ENCODE data around the gene COPZ2. TPM values are rescaled to one million over a fixed set of nuclear protein-coding genes. Genes with fewer than 3 reads are reported as not detected.
"Not testable (repeated sequence)": the region's sequence is repeated elsewhere in the genome, so short reads cannot be mapped to it uniquely, and the experiment has no call there.

The COPZ2 gene, protein sequence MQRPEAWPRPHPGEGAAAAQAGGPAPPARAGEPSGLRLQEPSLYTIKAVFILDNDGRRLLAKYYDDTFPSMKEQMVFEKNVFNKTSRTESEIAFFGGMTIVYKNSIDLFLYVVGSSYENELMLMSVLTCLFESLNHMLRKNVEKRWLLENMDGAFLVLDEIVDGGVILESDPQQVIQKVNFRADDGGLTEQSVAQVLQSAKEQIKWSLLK
- polyA plus RNA-seq (ENCODE audit: insufficient read length) = 42.6 TPM

GRCh38 chr17:48037036-48037837 is at the start of gene COPZ2:
TSS of gene COPZ2 (minus strand) at chr17:48037797. CDS start at chr17:48037777, 20 bp downstream.
- DNase-seq (ENCODE audit: low read depth) = no peak

DNA sequence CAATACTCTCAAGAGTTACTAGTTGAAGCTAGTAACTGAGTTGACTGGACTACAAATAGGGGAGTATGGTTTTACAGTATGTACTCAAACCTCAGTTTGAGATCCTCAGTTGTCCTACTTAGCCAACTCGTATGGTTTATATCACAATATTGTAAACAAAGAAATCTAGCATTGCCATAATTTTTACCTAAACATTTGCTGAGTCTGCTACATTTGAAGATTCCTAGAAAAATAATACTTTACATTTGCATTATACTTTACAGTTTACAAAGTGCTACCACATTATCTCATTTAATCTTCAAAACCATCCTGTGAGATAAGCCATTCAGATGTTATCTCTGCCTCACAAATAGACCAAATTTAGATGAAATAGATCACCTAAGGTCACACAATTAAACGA is 47.3 kb upstream of the COPZ2 start:
- DNase-seq (ENCODE audit: low read depth) = no peak

DNA sequence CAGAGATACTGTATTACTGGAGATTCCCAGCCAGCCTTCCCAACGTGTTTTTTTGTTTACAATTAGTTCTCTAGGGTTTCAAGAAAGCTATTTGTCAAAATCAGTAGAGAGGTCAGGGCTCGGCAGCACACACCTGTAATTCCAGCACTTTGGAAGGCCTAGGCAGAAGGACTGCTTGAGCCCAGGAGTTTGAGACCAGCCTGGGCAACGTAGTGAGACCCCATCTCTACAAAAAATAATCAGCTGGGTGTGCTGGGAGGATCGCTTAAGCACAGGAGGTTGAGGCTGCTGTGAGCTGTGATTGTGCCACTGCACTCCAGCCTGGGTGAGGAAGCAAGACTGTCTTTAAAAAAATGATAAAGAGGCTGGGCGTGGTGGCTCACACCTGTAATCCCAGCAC is 44.3 kb upstream of the COPZ2 start:
- DNase-seq (ENCODE audit: low read depth) = no peak

- DNase-seq (ENCODE audit: low read depth) = not testable (repeated sequence)
These were observed 39.6 kb upstream of the COPZ2 start for GRCh38 chr17:48077152-48077551.

GRCh38 chr17:48074322-48075081 is 36.9 kb upstream of the COPZ2 start:
- DNase-seq (ENCODE audit: low read depth) = no peak

DNA sequence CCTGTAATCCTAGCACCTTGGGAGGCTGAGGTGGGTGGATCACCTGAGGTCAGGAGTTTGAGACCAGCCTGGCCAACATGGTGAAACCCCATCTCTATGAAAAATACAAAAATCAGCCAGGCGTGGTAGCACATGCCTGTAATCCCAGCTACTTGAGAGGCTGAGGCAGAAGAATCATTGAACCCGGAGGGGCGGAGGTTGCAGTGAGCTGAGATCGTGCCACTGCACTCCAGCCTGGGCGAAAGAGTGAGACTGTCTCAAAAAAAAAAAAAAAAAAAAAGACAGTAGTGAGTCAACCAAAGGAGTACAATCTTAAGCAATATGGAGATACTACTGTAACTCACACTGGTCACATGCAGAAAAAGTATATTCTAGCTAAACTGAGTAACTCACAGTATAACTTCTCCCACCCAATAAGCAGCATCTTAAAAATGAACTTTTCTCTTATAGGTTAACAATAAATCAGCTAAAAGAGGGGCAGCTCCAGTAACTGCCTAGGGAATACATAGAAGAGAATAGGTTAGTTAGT is 36.0 kb upstream of the COPZ2 start:
- DNase-seq (ENCODE audit: low read depth) = not testable (repeated sequence)

GRCh38 chr17:48072811-48073210 is 35.2 kb upstream of the COPZ2 start:
- not testable (repeated sequence) for DNase-seq (ENCODE audit: low read depth)

GRCh38 chr17:48071654-48072053 is 34.1 kb upstream of the COPZ2 start:
- no peak for DNase-seq (ENCODE audit: low read depth)

DNA sequence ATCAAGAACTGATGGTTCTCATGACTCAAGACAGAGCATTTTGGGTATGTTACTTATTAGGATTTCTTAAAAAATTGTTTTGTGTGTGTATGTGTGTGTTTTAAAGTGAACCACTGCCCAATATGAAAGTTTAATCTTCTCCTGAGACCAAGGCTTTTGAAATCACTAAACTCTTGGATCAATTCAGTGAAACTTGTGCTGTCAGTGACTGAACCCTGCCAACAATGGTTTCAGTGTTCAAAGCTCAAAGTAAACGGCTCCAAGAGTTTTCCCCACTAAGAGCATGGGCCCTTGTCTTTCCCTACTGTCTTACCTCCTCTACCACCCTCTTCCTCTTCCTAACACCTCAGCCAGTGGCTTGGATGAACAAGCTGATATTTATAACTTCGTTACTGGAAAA is 32.6 kb upstream of the COPZ2 start:
- no peak for DNase-seq (ENCODE audit: low read depth)

GRCh38 chr17:48068491-48068961 is 30.9 kb upstream of the COPZ2 start:
- no peak for DNase-seq (ENCODE audit: low read depth)

- not testable (repeated sequence) for DNase-seq (ENCODE audit: low read depth)
These were observed 30.2 kb upstream of the COPZ2 start for GRCh38 chr17:48067808-48068207.

DNA sequence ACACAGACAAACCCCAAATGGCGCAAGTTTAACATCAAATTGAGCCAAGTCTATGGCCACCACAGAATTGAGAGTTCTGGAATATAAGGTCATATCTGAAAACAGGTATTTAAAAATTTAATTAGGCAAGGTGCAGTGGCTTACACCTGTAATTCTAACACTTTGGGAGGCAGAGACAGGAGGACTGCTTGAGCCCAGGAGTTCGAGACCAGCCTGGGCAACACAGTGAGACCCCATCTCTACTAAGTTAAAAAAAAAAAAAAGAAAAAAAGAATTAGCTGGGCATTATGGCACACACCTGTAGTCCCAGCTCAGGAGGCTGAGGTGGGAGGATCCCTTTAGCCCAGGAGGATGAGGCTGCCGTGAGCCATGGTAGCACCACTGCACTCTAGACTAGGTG is 29.6 kb upstream of the COPZ2 start:
- no peak for DNase-seq (ENCODE audit: low read depth)

- no peak for DNase-seq (ENCODE audit: low read depth)
These were observed 29.1 kb upstream of the COPZ2 start for GRCh38 chr17:48066656-48067055.

DNA sequence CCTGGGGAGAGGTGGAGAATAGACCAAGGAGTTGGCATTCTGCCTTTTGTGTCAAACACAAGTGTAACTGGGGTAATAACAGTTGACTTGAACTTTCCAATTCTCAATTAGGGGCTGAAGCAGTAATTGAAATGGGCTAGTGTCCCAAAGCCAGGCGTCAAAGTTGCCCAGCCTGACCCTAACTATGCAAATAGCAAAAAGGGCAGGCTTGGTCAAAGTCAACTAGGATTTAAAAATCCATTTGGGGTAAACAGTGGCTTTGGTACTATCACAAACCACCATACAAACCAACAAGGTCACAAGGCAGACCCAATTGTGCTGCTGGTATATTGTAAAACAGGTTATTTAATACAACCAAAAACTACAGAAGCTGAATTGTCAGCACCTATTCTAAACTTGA is 28.6 kb upstream of the COPZ2 start:
- DNase-seq (ENCODE audit: low read depth) = no peak

DNA sequence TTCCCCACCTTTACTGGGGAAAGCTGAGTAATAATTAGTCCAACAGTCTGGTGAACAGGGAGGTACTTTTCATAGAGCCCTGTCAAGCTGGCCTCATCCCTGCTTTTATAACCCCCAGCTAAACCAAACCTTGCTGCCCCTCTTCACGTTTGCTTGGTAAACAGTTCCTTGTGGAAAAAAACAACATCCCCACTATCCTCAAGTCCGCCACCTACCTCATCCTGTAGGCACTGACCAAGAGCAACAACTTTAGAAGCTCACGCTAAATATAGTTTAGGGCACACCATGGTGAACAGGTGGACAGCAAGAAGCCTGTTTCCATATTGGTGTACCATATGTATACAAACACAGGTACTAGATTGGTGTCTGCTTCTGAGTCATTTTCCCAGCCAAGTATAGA is 27.0 kb upstream of the COPZ2 start:
- DNase-seq (ENCODE audit: low read depth) = no peak

DNA sequence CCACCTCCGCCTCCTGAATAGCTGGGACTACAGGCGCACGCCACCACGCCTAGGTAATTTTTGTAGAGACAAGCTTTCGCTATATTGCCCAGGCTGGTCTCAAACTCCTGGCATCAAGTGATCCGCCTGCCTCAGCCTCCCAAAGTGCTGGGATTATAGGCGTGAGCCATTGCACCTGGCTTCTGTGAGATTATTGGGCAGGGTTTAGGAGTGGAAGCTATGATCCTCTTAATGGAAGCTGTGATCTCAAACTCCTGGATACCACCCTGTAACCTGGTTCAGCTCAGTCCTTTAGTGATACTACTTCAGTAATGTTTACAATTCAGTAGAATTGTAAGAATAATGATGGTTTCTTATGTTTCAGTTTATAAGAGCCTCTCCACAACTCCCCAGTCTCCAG is 24.7 kb upstream of the COPZ2 start:
- no peak for DNase-seq (ENCODE audit: low read depth)

GRCh38 chr17:48060249-48060648 is 22.7 kb upstream of the COPZ2 start:
- no peak for DNase-seq (ENCODE audit: low read depth)

DNA sequence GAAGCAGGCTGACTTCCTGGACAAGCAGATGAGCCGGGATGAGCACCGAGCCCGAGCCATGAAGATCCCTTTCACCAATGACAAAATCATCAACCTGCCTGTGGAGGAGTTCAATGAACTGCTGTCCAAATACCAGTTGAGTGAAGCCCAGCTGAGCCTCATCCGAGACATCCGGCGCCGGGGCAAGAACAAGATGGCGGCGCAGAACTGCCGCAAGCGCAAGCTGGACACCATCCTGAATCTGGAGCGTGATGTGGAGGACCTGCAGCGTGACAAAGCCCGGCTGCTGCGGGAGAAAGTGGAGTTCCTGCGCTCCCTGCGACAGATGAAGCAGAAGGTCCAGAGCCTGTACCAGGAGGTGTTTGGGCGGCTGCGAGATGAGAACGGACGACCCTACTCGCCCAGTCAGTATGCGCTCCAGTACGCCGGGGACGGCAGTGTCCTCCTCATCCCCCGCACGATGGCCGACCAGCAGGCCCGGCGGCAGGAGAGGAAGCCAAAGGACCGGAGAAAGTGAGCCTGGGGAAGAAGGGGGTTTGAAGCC is 21.6 kb upstream of the COPZ2 start:
- no peak for DNase-seq (ENCODE audit: low read depth)

DNA sequence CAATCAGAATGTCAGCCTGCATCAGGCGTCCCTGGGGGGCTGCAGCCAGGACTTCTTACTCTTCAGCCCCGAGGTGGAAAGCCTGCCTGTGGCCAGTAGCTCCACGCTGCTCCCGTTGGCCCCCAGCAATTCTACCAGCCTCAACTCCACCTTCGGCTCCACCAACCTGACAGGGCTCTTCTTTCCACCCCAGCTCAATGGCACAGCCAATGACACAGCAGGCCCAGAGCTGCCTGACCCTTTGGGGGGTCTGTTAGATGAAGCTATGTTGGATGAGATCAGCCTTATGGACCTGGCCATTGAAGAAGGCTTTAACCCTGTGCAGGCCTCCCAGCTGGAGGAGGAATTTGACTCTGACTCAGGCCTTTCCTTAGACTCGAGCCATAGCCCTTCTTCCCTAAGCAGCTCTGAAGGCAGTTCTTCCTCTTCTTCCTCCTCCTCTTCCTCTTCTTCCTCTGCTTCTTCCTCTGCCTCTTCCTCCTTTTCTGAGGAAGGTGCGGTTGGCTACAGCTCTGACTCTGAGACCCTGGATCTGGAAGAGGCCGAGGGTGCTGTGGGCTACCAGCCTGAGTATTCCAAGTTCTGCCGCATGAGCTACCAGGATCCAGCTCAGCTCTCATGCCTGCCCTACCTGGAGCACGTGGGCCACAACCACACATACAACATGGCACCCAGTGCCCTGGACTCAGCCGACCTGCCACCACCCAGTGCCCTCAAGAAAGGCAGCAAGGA is 21.0 kb upstream of the COPZ2 start:
- no peak for DNase-seq (ENCODE audit: low read depth)

DNA sequence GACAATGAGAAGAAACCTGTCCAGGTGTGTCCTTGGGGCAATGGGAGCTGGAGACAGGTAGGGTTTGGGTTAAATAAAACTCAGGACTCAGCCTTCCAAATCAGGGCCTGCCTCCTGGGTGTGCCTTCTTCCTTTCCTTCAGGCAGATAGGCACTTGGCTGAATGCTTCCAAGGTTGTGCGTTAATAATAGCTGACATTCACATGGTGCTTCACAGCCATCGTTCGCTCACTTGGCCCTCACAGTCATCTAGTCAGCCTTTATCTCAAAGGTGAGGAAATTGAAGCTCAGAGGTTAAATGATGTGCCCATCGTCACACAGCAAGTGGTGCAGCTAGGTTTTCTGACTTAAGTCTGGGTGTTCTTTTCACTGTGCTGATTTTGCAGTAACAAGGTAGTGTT is 20.0 kb upstream of the COPZ2 start:
- DNase-seq (ENCODE audit: low read depth) = no peak

- DNase-seq (ENCODE audit: low read depth) = no peak
These were observed 19.3 kb upstream of the COPZ2 start for GRCh38 chr17:48056879-48057278.

Measured in forelimb muscle (tissue), 1 donor.